ENCODE data around the gene MRPS33.

The MRPS33 gene

DNA sequence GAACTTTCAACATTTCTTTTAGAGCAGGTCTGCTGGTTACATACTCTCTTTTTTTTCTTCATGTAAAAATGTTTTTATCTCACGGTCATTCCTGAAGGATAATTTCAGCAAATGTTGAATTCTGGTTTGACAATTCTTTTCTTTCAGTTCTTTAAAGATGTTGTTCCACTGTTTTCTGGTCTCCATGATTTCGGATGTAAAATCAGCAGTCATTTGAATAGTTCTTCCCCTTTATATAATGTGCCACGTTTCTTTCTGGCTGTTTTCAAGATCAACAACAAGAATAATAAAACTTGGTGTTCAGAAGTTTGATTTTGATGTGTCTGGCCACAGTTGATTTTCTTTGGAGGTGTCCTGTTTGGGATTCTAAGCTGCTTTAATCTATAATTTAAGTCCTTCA lies 14.0 kb upstream of the MRPS33 start:
- H3K4me3 ChIP-seq (ENCODE audit: low read depth, low read length), result no peak overlapping the region
- H3K36me3 ChIP-seq, result no peaks in the 10 kb centered on the region
- no peaks in the 10 kb centered on the region for H3K27me3 ChIP-seq
- H3K9me3 ChIP-seq, result peaks cover 6% of the 10 kb centered on the region
- H3K4me1 ChIP-seq, result no peaks in the 10 kb centered on the region
- DNase-seq, result no peak
- TF ChIP-seq CTCF (IDR thresholded peaks at IDR 0.05; ENCODE audit: low read depth, low read length), result no peak

DNA sequence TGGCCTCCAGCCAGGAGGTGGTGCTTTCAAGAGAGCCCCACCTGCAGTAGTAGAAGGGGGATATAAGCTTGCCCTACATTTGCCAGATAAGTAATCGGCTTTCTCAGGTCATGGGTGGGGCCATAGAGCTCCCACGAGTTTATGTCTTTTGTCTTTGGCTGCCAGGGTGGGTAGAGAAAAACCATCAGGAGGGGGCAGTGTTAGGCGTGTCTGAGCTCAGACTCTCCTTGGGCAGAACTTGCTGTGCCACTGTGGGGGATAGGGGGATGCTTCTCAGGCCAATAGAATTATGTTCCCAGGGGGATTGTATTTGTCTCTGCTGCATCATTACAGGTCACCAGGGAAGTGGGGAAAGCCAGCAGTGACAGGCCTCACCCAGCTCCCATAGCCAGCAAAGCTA lies 12.3 kb upstream of the MRPS33 start:
- H3K4me1 ChIP-seq, result no peaks in the 10 kb centered on the region
- DNase-seq, result no peak

DNA sequence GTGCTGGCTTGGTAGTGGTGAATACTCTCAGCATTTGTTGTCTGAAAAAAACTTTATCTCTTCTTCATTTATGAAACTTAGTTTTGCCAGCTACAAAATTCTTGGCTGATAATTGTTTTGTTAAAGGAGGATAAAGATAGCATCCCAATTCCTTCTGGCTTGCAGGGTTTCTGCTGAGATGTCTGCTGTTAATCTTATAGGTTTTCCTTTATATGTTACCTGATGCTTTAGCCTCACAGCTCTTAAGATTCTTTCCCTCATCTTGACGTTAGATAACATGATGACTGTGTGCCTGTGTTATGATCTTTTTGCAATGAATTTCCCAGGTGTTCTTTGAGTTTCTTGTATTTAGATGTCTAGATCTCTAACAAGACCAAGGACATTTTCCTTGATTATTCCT lies 9.9 kb upstream of the MRPS33 start:
- Histone ChIP-seq H3K27me3 (no peaks in the 10 kb centered on the region), H3K4me3 (ENCODE audit: low read depth, low read length) (no peak overlapping the region), H3K4me1 (no peaks in the 10 kb centered on the region), H3K36me3 (no peaks in the 10 kb centered on the region), H3K9me3 (peaks cover 6% of the 10 kb centered on the region)
- no peak for TF ChIP-seq CTCF (IDR thresholded peaks at IDR 0.05; ENCODE audit: low read depth, low read length)
- no peak for DNase-seq

More for the DNA sequence above, 12.3 kb upstream of the MRPS33 start:
- Histone ChIP-seq H3K36me3 (no peaks in the 10 kb centered on the region), H3K4me3 (ENCODE audit: low read depth, low read length) (no peak overlapping the region), H3K9me3 (peaks cover 6% of the 10 kb centered on the region), H3K27me3 (no peaks in the 10 kb centered on the region)
- TF ChIP-seq CTCF (IDR thresholded peaks at IDR 0.05; ENCODE audit: low read depth, low read length), result peak; percentile 30; the same call in 1 of the 2 replicates

DNA sequence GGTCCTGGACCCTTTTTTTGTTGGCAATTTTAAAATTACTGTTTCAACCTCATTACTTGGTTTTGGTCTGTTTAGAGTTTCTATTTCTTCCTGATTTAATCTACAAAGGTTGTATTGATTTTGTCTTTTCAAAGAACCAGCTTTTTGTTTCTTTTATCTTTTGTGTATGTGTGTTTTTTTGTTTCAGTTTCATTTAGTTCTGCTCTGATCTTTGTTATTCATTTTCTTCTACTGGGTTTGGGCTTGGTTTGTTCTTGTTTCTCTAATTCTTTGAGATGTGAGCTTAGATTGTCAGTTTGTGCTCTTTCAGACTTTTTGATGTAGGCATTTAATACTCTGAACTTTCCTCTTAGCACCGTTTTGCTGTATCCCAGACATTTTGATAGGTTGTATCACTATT lies 8.5 kb upstream of the MRPS33 start:
- no peaks in the 10 kb centered on the region; the same call in 1 of the 2 replicates for H3K9me3 ChIP-seq
- DNase-seq, result no peak
- no peak overlapping the region for H3K4me3 ChIP-seq (ENCODE audit: low read depth, low read length)
- H3K4me1 ChIP-seq, result no peaks in the 10 kb centered on the region
- H3K36me3 ChIP-seq, result no peaks in the 10 kb centered on the region
- no peak for TF ChIP-seq CTCF (IDR thresholded peaks at IDR 0.05; ENCODE audit: low read depth, low read length)
- H3K27me3 ChIP-seq, result no peaks in the 10 kb centered on the region; the same call in 1 of the 2 replicates

- H3K9me3 ChIP-seq, result no peaks in the 10 kb centered on the region
- TF ChIP-seq CTCF (IDR thresholded peaks at IDR 0.05; ENCODE audit: low read depth, low read length), result no peak
- H3K4me3 ChIP-seq (ENCODE audit: low read depth, low read length), result no peak overlapping the region
- no peaks in the 10 kb centered on the region for H3K4me1 ChIP-seq
- no peaks in the 10 kb centered on the region for H3K36me3 ChIP-seq
- DNase-seq, result no peak
- no peaks in the 10 kb centered on the region; the same call in 1 of the 2 replicates for H3K27me3 ChIP-seq
These were observed 2.8 kb upstream of the MRPS33 start for GRCh38 chr7:141017555-141017954.

- no peak overlapping the region for H3K4me3 ChIP-seq (ENCODE audit: low read depth, low read length)
- TF ChIP-seq CTCF (IDR thresholded peaks at IDR 0.05; ENCODE audit: low read depth, low read length), result no peak
- no peaks in the 10 kb centered on the region for H3K9me3 ChIP-seq
- DNase-seq, result no peak
- no peaks in the 10 kb centered on the region; the same call in 1 of the 2 replicates for H3K27me3 ChIP-seq
- no peaks in the 10 kb centered on the region for H3K36me3 ChIP-seq
- H3K4me1 ChIP-seq, result no peaks in the 10 kb centered on the region
These were observed 1.6 kb upstream of the MRPS33 start for GRCh38 chr7:141016349-141016748.

Measured in BE2C (cell line).